NCI-H524 treated with DMSO at 0.1 percent for 48 hours (cell line): ENCODE results near the gene RSPRY1.
"Not testable (repeated sequence)": the region's sequence is repeated elsewhere in the genome, so short reads cannot be mapped to it uniquely, and the experiment has no call there.

Source experiments
- DNase-seq: peaks from one replicate; lab custom pipeline; 2025; lab: John Stamatoyannopoulos, UW

Gene RSPRY1

GRCh38 chr16:57271867-57272495 is 85.9 kb downstream of the RSPRY1 start:
- no peak for DNase-seq

DNA sequence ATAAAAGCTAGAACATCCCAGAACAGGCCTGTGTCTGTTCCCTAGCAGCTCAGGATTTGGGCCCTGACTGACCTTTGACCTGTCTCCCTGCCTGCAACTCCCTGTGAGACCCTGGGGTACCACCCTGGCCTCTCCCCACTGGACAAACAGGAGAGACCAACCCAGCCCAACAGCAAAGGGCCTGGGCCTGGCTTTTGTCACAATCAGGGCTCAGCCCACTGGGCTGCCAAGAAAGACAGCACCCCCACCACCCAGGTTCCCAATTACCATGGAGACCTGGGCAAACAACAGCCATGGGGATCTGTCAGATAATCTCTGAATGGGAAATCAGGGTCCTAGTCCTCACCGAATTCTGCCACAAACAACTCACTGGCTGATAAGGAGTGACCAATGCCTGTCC is 87.2 kb downstream of the RSPRY1 start:
- no peak for DNase-seq

- no peak for DNase-seq
These were observed 87.7 kb downstream of the RSPRY1 start for GRCh38 chr16:57273826-57274225.

GRCh38 chr16:57275946-57276345 is 89.8 kb downstream of the RSPRY1 start:
- not testable (repeated sequence) for DNase-seq

GRCh38 chr16:57276596-57276995 is 90.5 kb downstream of the RSPRY1 start:
- DNase-seq, result no peak

- DNase-seq, result no peak
These were observed 91.5 kb downstream of the RSPRY1 start for GRCh38 chr16:57277586-57277985.

DNA sequence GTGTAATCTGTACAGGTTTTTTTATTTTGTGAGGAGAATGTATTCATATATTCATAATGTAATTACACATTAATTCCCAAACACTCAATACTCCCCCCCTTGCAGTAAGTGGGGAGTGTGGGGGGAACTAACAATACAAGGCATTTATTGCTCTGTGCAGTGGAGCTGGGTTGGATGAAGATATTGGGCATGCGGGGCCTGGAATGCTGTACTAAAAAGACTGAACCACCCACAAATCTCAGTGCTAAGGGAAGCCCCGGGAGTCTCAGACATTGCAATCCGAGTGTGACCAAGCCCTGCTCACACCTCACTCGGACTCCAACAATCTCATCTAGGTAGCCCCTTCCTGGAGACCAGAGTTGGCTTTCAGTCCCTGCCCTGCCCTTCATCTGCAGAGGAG is 92.4 kb downstream of the RSPRY1 start:
- DNase-seq, result no peak

- no peak for DNase-seq
These were observed 93.9 kb downstream of the RSPRY1 start for GRCh38 chr16:57279780-57280638.

- DNase-seq, result no peak
These were observed 95.7 kb downstream of the RSPRY1 start for GRCh38 chr16:57281791-57282190.

DNA sequence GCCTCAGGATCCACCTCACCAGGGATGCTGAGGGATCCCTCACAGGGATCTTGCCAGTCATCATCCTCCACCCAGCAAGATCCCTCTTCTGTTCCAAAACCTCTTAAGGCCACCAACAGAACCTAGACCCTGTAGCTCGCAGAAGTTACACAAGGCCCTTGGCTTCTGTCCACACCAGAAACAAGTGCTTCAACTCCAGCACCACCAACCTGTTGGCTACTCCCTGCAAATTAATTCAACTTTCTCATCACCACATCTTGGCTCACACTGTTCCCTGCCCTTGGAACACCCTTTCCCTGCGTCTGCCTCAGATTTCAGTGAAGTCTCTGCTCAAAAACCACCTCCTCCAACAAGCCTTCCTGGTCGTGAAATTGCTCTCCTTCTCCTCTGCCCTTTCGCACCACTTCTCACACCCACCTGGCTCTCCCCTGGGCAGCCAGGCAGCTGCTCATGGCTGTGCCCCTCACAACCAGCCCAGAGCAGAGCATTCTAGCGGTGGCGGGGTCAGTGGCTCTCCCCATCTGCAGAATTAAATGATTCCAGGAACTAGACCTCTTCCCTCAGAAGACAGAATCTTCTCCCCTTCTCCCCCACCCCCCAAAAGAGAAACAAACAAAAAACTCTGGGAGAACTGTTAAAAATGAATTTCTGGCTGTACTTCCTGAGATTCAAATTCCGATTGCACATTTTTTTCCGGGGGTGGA is 96.5 kb downstream of the RSPRY1 start:
- no peak for DNase-seq

GRCh38 chr16:57283214-57283958 is 97.3 kb downstream of the RSPRY1 start:
- DNase-seq, result no peak

DNA sequence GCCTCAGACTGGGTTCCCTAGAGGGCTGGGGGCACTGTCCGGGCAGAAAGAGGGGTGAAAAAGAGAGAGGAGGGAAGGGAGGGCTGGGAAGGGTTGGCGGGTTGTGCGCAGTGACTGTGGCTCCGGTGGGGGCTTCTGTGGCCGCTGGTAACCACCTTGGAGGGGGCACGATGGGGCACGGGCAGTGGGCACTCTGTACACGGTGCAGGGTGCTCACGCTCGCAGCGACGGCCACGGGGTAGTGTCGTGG is 97.8 kb downstream of the RSPRY1 start:
- no peak for DNase-seq

- no peak for DNase-seq
These were observed 98.3 kb downstream of the RSPRY1 start, which contains the start of gene PLLP for GRCh38 chr16:57284209-57284951. Gene PLLP (minus strand): TSS chr16:57284672. CDS start chr16:57284540, 132 bp downstream.

GRCh38 chr16:57284952-57285363 is 98.8 kb downstream of the RSPRY1 start:
- DNase-seq, result no peak

DNA sequence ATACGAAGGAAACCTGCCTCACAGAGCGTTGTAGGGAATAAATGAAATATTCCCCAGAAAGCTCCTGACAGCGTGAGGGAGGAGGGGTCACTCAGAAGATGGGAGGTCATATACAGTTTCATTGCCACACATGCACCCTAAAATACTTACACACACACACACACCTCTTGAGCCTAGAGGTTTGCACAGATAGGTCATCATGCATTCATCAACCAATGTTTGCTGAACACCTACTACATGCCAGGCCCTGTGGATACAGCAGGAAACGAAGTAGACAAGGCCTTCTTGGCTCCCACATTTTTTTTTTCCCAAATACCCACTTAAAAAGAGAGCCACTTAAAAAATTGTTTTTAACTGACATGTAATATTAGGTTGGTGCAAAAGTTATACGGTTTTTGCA is 99.2 kb downstream of the RSPRY1 start:
- no peak for DNase-seq

GRCh38 chr16:57289391-57290257 is 103.5 kb downstream of the RSPRY1 start:
- DNase-seq, result no peak
